IPS DF 4.7 (cell line): ENCODE measurements around the gene PDE2A.

Experiments
- DNase-seq: peaks from one replicate; pipeline ENCODE4 v3.0.0-alpha.2; 2013; ENCODE audit warnings: low spot score; ENCODE audit errors: extremely low read depth

The PDE2A gene

DNA sequence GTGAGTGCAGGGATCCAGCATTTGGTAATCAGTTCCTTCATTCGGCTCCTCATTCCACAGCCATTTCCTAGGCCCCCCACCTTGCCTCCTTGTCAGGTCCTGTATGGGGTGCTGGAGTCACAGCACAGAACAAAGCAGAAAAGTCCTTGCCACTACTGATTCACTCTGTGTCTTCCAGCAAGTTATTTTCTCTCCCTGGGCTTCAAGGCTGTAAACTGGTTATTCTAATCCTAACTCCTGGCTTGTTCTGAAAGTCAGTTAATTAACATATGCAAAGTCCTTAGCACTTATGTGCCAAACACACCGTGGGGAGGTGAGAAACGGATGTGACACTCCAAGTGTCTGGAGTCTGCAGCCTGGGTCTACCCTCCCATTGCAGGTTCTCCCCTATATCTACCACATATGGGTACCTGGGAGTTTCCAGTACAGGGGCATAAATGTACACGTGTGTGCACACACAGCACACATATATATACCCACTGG is 30.6 kb upstream of the PDE2A start:
- no peak for DNase-seq

DNA sequence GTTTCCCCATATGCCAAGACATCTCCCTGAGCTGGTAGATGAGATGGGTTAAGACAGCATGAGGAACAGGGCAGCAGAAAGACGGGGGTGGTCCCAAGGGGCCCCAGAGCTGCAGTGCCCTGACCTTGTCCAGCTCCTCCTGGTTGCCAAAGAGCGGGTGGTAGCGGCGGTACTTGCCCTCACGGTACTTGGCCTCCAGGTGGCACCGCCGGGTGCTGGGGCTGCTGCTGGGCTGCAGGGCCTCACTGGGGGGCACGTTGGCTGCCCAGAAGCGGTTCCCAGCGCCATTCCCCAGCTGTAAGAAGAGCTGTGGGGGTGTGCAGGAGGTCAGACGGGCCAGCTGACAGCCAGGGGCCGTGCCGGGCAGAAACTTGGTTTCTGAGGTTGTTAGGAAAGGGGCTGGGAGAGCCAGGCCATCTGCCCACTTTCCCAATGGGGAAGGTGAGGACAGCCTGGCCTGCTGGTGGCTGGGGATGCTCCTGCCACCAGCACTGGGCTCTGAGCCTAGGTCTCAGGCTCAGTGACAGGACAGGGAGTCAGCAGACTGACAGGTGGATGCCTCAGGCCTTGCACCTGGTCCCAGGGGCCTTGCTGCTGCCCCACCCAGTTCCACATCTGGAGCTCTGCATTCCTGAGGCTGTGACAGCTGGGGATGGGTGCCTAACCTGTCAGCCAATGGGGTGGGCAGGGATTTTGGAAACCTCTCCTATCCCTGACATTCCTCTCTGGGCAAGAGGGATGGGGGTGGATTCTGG is 30.0 kb upstream of the PDE2A start:
- no peak for DNase-seq

DNA sequence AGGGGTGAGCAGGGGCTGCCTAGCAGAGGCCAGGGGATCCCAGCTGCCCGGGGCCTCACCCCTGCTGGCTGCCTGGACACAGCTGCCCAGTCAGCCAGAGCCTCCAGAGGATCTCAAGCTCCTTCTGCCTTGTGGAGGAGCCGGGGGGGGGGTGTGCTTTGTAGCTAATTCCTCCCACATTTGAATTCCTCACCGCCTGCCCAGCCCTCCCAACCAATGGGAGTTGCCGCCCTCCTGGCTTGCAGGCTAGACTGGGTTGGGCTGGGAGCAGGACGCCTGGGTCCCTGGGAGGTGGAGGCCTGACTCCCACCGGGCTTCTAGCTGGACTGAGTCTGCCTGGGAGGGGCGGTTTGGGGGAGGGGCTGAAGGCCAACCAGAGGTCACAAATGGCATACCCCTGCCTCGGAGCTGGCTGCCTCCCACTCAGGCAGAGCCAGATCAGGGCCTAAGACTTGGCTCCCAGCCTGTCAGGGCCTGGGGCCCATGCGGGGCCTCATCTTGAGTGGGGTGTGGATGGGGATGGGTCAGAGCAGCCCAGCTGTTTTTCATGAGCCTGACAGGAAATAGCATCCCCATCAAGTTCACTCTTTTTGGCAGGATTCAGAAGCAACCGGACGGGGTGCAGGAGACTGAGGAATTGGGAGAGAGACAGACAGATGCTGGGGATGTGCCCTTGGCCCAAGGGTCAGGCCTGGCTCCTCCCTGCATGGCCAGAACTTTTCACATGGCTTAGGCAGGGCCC is 29.2 kb upstream of the PDE2A start:
- no peak for DNase-seq

DNA sequence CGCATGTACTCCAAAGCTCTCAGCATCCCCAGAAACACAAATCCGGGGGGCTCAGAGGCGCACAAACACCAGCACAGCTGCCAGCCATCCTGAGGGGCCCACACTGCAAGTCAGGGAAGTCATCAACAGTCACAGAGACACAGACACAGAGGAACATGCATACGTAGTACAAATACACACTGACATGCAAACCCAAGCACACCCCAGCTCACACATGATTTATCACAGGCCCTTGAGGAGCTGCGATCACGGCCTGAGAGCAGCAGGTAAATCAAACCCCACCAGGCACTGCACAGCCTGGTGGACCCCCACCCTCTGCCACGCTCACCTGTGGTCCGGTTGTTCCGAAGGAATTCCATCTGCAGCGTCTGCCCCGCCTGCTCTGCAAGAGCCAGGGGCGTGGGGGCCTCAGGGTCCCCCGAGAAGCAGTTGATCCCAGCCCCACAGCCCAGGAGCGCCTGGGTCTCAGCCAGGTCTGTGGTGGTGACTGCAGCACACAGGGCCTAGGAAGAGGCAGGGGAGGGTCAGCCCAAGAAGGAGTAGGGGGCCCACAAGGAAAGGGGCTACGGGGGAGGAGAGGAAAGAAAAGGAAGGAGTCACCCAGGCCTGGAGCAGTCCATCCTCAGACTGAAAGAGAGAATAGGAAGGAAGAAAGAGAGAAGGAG is 28.5 kb upstream of the PDE2A start:
- DNase-seq, result no peak

DNA sequence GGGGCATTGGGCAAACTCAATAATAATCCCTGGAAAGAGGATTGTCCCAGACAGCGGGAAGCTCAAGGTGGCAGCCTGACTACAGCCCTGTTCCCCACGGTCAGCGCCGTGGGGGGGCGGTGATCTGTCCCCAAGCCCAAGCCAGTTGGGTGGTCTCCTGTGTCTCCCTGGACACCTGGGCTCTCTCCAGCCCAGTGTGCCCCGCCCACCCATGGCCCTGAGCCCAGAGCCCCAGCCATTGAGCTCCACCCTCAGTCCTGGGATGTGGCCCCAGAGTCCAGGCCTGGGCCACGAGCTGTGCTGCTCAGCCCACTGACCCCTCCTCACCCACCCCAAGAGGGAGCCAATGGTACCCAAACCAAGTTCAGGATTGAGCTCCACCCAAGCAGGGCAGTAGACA is 27.9 kb upstream of the PDE2A start:
- no peak for DNase-seq

DNA sequence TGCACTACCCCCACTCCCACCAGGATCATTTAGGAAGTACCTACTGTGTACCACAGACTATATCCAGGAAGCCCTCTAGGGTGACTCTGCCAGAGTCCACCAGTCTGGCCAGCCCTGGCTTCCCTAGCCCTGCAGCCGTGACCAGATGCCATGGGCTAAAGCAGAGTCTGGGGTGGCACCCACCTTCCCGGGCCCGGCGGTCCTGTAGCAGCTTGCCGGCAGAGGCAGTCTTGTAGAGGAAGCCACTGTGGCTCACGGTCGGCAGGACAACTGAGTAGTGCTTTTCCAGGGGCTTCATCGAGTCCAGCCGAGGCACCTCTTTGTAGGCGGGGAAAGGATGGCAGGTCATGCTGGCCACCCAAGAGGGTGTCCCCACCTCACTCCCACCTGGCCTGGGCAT is 27.2 kb upstream of the PDE2A start:
- no peak for DNase-seq

DNA sequence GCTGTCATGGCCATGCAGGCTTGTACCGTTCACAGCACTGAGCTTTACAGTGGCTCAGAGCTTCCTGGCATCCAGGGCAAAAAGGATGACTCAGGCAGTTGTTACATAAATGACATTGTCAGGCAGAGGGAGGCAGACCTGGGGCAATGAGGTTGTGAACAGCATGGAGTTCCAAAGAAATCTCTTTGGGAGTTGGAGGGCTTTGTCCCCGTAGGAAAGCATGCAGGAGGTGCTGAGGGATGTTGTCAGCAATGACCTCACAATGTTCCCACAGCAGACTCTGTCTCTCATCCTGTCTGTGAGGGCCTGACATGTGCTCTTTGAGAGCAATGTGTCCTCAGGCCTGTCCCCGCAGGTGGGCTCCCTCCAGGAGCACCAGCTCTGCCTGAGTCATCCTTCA is 25.9 kb upstream of the PDE2A start:
- no peak for DNase-seq

DNA sequence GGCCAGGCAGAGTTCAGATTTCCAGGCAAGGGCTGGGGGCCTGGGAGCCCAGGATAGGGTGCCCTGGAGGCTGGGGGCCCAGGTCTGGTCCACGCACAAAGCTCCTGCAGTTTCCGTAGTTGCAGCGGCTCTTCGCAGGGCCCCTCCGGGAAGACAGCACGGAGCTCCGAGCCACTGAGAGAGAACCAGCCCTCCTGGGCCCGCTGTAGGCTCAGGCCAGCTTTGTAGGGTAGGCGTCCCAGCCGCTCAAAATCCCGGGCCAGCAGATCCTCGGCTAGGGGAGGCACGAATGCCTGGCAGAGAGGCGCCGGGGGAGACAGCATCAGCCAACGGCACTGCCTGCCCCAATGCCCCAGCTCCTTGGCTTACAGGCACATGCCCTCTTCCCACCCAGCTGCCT is 23.6 kb upstream of the PDE2A start:
- DNase-seq, result no peak

DNA sequence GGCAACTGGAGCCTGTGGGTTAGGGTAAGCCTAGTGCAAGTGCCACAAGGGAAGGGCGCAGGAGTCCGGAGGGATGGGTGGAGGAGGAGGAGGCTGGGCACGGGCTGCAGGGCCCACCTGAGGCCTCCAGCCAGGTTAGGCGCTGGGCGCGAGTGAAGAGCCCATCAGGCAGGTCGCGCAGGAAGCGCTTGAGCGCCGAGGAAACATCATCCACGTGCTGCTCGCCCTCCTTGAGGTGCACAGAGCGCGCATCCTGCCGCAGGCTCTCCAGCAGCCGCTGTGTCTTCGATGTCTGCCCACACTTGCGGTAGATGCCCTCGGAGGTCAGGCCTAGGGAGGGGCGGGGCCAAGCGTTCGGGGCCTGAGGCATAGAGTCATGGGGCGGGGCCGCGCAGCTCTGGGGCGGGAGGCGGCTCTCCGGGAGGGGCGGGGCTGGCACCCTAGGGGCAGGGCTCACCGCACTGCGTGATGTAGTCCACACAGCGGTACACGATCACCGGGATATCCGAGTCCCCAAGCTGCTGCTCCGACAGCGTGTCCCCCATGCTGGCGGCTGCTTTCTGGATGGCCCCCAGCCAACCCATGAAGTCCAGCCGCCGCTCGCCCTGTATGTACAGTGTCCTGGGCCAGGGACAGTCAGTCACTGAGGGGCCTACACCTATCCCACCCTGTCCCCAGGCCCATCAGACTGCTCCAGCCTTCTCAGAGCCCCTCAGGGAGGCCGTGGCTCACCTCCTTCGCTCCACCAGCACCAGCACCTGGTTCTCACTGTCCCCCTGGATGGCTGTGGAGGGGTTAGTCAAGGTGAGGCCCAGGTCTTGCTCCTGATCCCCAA is 22.9 kb upstream of the PDE2A start:
- no peak for DNase-seq

DNA sequence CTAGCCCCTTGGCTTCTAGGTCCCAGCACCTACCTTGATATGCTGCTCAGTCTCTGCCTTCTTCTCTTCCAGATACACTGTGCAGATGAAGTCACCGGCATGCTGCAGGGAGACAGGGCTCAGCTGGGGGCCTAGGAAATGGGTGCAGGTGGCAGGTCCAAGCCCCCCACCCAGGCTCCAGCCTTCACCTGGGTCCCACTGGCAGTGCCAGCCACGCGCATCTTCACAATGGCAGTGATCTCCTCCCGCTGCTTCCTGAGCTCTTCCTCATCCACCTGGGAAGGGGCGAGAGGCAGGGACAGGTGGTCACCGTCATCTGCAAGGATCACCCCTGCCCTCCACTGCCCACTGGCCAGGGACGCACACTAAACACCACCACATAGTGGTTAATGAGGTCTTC is 21.1 kb upstream of the PDE2A start:
- DNase-seq, result no peak

DNA sequence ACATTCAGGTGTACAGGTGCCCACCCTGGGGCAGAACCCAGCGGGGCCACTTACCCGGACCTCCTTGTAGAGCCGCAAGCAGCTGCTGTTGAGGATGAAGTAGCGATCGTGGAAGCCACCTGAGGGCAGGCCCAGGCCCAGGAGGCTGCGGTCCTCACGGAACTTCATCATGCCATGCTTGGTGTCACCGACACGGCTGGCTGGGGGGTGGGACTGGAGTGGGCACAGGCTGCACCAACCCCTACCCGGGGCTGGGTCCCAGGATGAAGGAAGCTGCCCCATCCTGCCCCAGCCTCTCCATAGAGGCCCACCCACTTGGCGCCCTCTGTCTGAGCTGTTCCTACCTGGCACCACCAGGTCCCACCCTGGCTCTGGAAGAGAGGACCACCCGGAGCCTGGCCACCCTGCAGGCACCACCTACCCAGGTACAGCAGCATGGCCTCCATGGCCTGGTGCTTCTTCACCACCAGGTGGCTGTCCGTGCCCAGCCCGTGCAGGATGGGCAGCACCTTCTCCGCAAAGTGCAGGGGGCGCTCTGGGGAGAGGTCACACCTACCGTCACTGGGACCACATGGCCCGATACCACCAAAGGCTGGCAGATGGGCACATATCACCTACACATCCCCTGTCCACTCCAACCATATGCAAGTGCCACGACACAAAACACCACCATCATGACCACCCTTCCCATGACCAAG is 19.2 kb upstream of the PDE2A start:
- no peak for DNase-seq

DNA sequence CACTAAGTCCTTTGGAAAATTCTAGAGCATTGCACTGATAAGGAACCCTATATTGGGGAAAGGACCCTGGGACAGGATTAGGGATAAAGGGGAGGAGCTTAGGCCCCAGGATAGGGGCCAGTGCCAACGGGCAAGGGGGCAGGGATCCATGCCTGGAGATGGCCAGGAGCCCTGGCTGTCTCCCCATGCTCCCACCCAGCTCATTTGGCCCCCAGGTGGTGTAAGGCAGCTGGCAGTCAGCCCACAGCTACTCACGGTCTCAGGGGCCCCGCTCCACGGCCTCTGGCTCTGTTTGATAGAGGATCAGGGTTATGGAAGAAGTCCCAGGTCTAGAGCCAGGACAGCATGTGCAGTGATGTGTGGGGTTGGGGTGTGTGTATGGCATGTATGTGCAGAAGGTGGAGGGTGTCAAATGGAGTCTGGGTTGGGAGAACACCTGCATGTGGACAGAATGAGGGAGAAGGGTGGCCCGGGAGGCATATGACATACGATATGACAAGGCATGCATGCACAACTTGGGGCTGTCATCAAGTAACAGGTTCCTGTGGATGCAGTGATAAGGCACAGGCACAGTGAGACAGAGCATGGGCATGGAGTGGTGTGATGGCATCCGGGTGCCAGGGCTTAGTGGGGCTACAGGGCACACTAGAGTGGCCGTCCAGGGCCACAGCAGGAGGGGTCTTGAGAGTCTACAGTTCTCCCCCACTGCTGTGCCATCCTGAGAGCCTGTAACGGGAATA is 18.4 kb upstream of the PDE2A start:
- no peak for DNase-seq

DNA sequence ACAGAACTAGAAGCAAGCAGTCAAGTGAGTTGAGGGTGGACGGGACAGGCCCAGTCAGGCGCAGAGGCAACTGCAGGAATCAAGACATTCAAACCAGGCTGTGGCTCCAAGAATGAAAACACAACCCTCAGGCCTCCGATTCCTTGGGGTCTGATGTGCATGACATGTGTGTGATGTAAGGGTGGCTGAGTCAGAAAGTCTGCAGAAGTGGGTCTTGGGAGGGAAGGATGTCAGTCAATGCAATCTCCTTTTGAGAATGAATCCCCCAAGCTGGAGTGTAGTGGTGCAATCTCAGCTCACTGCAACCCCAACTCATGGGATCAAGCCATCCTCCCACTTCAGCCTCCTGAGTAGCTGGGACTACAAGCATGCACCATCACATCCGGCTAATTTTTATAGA is 15.9 kb upstream of the PDE2A start:
- no peak for DNase-seq

DNA sequence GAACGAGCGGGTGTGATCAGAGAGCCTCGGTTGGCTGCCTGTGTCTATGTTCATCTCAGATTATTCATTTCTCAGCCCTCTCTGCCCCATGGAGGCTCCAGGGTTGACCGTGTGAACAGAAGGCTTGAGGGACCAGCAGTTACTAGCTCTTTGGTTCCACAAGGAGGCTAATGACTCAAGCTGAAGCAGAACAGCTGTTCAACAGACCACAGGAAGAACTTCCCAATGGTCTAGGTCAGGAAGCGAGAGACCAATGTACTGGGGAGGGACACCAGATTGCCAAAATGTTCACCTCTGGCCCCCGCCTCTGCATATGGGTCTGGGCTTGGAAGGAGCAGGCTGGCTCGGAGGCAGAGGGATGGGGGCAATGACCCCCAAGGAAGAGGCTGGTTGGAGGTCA is 14.7 kb upstream of the PDE2A start:
- no peak for DNase-seq

DNA sequence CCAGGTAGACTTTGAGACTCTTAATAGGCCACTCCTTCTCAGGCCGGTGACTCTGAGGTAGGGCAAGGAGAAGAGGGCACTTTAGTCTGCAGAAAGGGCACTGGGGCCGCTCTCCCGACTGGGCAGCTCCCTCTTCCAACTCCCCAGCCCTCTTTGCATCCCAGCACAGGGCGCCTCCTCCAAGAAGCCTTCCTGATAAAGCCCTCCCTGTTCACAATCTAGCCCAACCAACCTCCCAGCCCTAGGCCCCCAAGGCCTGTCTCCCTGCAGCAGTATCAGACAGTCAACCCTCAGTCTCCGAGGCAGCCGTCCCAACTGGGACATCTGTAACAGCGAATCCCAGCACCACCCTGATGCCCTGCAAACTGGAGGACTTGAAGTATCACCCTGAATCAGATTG is 14.3 kb upstream of the PDE2A start:
- no peak for DNase-seq

DNA sequence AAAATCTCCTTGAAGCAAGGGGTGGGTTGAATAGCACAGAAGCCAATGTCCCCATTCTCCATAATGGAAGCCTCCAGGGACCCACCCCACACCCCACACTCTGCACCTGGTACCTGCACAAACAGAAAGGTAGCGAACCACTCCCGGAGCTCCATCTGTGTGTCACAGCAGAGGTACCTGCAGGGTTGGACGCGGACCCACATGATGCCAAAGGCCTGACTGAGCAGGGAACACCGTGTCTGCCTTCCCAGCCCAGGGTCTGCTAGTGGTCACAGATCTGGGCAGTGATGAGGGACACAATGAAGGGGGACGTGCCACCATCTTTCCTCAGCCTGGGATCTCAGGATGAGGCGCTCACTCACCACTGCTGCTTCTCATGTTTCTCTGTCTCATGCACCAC is 13.1 kb upstream of the PDE2A start:
- no peak for DNase-seq

DNA sequence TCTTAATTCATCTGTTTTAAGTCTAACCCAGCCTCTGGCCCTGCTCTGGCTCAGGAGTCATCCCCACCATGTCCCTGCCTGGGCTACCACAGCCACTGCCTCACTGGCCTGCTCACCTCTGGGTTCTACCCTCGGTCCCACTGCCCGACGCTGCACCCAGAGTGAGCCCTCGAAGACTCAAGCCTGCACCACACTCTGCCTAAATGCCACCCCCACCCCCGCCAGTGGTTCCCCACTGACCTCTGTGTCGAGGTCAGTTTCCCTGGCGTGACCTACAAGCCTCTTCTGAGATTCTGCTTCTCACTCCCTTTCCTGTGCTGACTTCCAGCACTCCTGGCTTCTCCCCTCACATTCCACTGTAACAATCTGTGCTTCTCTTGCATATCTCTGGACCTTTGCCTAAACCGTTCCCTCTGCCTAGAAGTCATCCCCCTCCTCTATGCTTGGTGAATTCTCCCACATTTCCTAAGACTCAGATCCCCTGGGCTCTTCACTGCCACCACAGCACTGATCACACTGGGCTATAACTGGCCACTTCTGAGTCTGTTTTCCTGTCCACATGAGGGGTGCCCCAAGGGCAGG is 12.5 kb upstream of the PDE2A start:
- DNase-seq, result no peak

DNA sequence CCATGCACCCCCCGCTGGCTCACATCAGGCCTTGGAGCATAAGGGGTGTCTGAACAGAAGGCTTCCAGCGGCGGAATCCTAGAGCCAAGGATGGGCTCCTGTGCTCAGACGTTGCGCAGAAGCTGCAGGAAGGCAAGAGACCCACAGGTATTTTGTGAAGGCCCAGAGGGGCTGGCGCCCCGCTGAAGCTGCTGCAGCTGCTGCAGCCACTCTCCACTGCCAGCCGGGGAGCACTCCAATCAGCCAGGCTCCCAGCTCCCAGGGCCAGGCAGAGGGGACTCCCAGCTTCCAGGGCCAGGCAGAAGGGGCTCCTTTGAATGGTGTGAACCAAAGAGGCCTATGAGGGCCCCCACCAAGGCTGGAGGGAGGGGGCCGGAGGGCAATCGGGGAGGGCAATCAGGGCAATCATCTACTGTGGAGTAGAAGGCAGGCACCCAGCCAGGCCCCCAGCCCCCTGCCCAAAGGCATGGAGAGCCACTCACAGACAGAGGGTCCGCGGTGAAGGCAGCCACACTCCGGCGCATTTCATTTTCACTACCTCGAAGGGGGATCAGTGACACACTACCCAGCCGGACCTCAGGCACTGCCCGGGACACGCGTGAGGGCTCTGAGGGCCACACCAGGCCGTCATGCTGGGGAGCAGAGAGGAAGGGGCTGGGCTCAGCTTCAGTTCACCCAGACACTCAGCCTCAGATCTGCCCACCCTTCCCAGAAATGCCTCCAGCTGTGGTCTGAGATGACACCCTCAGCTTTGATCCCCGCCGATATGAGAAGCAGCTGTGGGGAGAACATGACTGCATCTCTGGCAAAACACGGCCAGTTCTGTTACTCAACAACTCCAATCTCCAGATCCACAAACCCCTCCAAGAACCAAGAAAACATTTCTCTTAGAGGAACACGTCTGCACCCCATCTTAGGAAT is 11.6 kb upstream of the PDE2A start:
- no peak for DNase-seq
